ENCODE measurements around the gene CUL7.

DNA sequence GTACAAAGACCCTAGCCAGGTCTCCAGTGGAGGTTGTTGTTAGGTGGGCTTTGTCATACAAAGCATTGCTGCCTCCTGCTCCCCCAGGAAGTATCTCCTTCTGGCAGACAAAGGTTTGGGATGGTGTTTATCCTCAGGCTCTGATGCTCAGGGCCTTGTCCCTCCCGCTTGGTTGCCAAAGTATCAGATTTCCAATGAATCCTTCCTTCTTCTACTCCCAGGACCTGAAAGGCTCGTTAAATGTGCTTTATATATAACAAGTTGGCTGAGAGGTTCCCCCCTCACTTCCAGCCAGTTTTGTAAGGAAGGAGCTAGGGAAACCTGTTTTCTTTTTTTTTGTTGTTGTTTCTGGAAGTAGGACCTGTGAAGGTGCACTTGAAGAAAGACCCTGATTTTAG lies 36.9 kb upstream of the CUL7 start:
- TF ChIP-seq EZH2 (IDR thresholded peaks at IDR 0.05; ENCODE audit: borderline replicate concordance, low read length) = no peak
- TF ChIP-seq, protein P1, sequence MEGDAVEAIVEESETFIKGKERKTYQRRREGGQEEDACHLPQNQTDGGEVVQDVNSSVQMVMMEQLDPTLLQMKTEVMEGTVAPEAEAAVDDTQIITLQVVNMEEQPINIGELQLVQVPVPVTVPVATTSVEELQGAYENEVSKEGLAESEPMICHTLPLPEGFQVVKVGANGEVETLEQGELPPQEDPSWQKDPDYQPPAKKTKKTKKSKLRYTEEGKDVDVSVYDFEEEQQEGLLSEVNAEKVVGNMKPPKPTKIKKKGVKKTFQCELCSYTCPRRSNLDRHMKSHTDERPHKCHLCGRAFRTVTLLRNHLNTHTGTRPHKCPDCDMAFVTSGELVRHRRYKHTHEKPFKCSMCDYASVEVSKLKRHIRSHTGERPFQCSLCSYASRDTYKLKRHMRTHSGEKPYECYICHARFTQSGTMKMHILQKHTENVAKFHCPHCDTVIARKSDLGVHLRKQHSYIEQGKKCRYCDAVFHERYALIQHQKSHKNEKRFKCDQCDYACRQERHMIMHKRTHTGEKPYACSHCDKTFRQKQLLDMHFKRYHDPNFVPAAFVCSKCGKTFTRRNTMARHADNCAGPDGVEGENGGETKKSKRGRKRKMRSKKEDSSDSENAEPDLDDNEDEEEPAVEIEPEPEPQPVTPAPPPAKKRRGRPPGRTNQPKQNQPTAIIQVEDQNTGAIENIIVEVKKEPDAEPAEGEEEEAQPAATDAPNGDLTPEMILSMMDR (IDR thresholded peaks at IDR 0.05; ENCODE audit: low read length) = no peak

Measured in OCI-LY1 (cell line).